OCI-LY7 (cell line): ENCODE measurements around the gene BOLA3. TPM values are rescaled to one million over a fixed set of nuclear protein-coding genes. Genes with fewer than 3 reads are reported as not detected.

Experiments
- BruUV-seq: library from RNA; stranded (reverse); fragments of 400-500 nt; replicated peaks from 2 replicates; lab custom pipeline; 2021; lab: Mats Ljungman, UMichigan
- CTCF ChIA-PET: fragments of 300-600 bp; sonication (Branson Sonifier 250); formaldehyde crosslinking; loops from one replicate; lab custom pipeline; 2022; ENCODE audit warnings: antibody characterized with exemption; ENCODE audit not compliant: unreplicated experiment; lab: Charles Lee
- POLR2A ChIA-PET: fragments of 300-600 bp; sonication (Branson Sonifier 250); formaldehyde crosslinking; loops from one replicate; lab custom pipeline; 2022; ENCODE audit warnings: antibody characterized with exemption; lab: Charles Lee
- DNase-seq: peaks from one replicate; pipeline ENCODE4 v3.0.0-alpha.2; 2015; ENCODE audit warnings: low spot score
- H2AFZ ChIP-seq: fragments of 200-600 bp; sonication (generic), shearing (Covaris generic); 2 replicates; pipeline ENCODE4 v1.6.1; 2014; ENCODE audit warnings: mild to moderate bottlenecking, antibody characterized with exemption, low read length, moderate library complexity
- H3K27ac ChIP-seq: fragments of 200-600 bp; sonication (generic); 2 replicates; pipeline ENCODE4 v1.5.1; 2014; ENCODE audit warnings: mixed run types, low read depth, mild to moderate bottlenecking, moderate library complexity, low read length, inconsistent platforms; ENCODE audit not compliant: poor library complexity, severe bottlenecking
- H3K36me3 ChIP-seq: fragments of 200-600 bp; sonication (generic); 2 replicates; pipeline ENCODE4 v1.6.1; 2014; ENCODE audit warnings: mild to moderate bottlenecking, antibody characterized with exemption, low read length, moderate library complexity, mixed read lengths; ENCODE audit not compliant: insufficient read depth
- H3K4me1 ChIP-seq: fragments of 200-600 bp; sonication (generic); 2 replicates; pipeline ENCODE4 v1.5.1; 2014; ENCODE audit warnings: mild to moderate bottlenecking, low read length; ENCODE audit not compliant: insufficient read depth, poor library complexity, severe bottlenecking
- H3K4me2 ChIP-seq: fragments of 200-600 bp; sonication (generic); 2 replicates; pipeline ENCODE4 v1.6.1; 2014; ENCODE audit warnings: mild to moderate bottlenecking, low read length
- H3K4me3 ChIP-seq: fragments of 200-600 bp; sonication (generic); 2 replicates; pipeline ENCODE4 v1.5.1; 2014; ENCODE audit warnings: mild to moderate bottlenecking, low read depth, low read length; ENCODE audit not compliant: poor library complexity, severe bottlenecking
- H3K79me2 ChIP-seq: fragments of 200-600 bp; sonication (generic); 2 replicates; pipeline ENCODE4 v1.6.1; 2016; ENCODE audit warnings: low read depth, mild to moderate bottlenecking, low read length, moderate library complexity, mixed read lengths; ENCODE audit not compliant: insufficient read depth
- H3K9me2 ChIP-seq: fragments of 200-600 bp; sonication (generic); 2 replicates; pipeline ENCODE4 v1.6.1; 2016; ENCODE audit warnings: mild to moderate bottlenecking, low read length, mixed read lengths; ENCODE audit not compliant: insufficient read depth
- H3K9me3 ChIP-seq: fragments of 200-600 bp; sonication (generic); 2 replicates; pipeline ENCODE4 v1.6.1; 2014; ENCODE audit warnings: mild to moderate bottlenecking, mixed run types, low read length, mixed read lengths
- H4K20me1 ChIP-seq: fragments of 200-600 bp; sonication (generic); 2 replicates; pipeline ENCODE4 v1.6.1; 2014; ENCODE audit warnings: mild to moderate bottlenecking, antibody characterized with exemption, low read length, moderate library complexity, mixed read lengths; ENCODE audit not compliant: insufficient read depth
- CTCF ChIP-seq: fragments of 200-600 bp; sonication (generic); conservative IDR thresholded peaks from 2 replicates; pipeline ENCODE4 v1.5.1; 2014; ENCODE audit warnings: mild to moderate bottlenecking, antibody characterized with exemption, low read length, moderate library complexity, mixed read lengths
- EZH2phosphoT487 ChIP-seq: fragments of 200-600 bp; sonication (generic); IDR thresholded peaks from 2 replicates; pipeline ENCODE4 v1.6.1; 2018; ENCODE audit warnings: low read depth, borderline replicate concordance, mild to moderate bottlenecking, mixed run types, antibody characterized with exemption, low read length, moderate library complexity, mixed read lengths
- intact Hi-C: fragments of 100-400 bp; cut with micrococcal nuclease; formaldehyde crosslinking; loops from one replicate; pipeline ENCODE4 v1.10.0; 2022; ENCODE audit not compliant: unreplicated experiment
- total RNA-seq, 2 experiments: library from RNA; depleted of rRNA in 1 of 2; stranded (reverse); fragments of >200 nt in 1 of 2; shearing (Covaris generic) in 1 of 2; gene quantifications; 2 replicates each; pipeline ENCODE4 v1.2.3, GENCODE V29; 2014 to 2022

BOLA3 gene
- total RNA-seq, 2 experiments from 2014 or later, result 33.6 to 53.3 TPM

DNA sequence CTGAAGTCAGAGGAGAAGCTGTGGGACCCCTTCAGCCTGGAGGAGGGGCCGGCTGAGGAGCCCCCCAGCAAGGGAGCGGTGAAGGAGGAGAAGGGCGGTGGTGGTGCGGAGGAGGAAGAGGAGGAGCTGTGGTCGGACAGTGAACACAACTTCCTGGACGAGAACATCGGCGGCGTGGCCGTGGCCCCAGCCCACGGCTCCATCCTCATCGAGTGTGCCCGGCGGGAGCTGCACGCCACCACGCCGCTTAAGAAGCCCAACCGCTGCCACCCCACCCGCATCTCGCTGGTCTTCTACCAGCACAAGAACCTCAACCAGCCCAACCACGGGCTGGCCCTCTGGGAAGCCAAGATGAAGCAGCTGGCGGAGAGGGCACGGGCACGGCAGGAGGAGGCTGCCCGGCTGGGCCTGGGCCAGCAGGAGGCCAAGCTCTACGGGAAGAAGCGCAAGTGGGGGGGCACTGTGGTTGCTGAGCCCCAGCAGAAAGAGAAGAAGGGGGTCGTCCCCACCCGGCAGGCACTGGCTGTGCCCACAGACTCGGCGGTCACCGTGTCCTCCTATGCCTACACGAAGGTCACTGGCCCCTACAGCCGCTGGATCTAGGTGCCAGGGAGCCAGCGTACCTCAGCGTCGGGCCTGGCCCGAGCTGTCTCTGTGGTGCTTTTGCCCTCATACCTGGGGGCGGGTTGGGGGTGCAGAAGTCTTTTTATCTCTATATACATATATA, 46.0 kb downstream of the BOLA3 start:
- Histone ChIP-seq H3K4me3 (no peak overlapping the region), H2AFZ (no peak overlapping the region), H3K9me2 (no peaks in the 10 kb centered on the region), H3K79me2 (no peaks in the 10 kb centered on the region), H3K9me3 (no peaks in the 10 kb centered on the region), H3K4me1 (no peaks in the 10 kb centered on the region), H3K27ac (no peak overlapping the region), H4K20me1 (no peaks in the 10 kb centered on the region), H3K36me3 (peaks cover 45% of the 10 kb centered on the region), H3K4me2 (no peak overlapping the region)
- TF ChIP-seq CTCF (no peak), EZH2phosphoT487 (no peak)
- ChIA-PET CTCF (no interaction called here), POLR2A (no interaction called here)
- no TSS peak for BruUV-seq
- DNase-seq, result no peak
- intact Hi-C loops, result no loop called here

DNA sequence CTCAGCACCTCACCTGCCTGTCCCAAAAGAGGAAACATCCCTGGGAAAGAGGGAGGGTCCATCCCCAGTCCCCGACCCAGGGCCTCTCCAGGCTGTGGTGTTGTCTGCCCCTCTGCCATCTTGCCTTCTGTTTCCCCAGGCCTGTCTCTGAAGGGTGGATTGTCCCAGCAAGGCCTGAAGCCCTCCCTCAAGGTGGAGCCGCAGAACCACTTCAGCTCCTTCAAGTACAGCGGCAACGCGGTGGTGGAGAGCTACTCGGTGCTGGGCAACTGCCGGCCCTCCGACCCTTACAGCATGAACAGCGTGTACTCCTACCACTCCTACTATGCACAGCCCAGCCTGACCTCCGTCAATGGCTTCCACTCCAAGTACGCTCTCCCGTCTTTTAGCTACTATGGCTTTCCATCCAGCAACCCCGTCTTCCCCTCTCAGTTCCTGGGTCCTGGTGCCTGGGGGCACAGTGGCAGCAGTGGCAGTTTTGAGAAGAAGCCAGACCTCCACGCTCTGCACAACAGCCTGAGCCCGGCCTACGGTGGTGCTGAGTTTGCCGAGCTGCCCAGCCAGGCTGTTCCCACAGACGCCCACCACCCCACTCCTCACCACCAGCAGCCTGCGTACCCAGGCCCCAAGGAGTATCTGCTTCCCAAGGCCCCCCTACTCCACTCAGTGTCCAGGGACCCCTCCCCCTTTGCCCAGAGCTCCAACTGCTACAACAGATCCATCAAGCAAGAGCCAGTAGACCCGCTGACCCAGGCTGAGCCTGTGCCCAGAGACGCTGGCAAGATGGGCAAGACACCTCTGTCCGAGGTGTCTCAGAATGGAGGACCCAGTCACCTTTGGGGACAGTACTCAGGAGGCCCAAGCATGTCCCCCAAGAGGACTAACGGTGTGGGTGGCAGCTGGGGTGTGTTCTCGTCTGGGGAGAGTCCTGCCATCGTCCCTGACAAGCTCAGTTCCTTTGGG, 47.2 kb downstream of the BOLA3 start:
- BruUV-seq, result no TSS peak
- POLR2A ChIA-PET, result interaction anchor here (0.6 kb wide), 1 partner anchor 198 kb away, joined by 3 read pairs; no protein-coding TSS in a partner anchor
- intact Hi-C loops, result no loop called here

More for the DNA sequence above, 47.2 kb downstream of the BOLA3 start:
- Histone ChIP-seq H4K20me1 (no peaks in the 10 kb centered on the region), H2AFZ (no peak overlapping the region), H3K4me1 (no peaks in the 10 kb centered on the region), H3K9me3 (no peaks in the 10 kb centered on the region), H3K27ac (no peak overlapping the region), H3K9me2 (no peaks in the 10 kb centered on the region), H3K4me3 (no peak overlapping the region), H3K79me2 (no peaks in the 10 kb centered on the region), H3K4me2 (no peak overlapping the region), H3K36me3 (peaks cover 53% of the 10 kb centered on the region)
- TF ChIP-seq CTCF, result no peak
- no peak for TF ChIP-seq EZH2phosphoT487
- DNase-seq, result no peak
- CTCF ChIA-PET, result interaction anchor here (0.6 kb wide), 1 partner anchor 31 kb away, joined by 3 read pairs; no protein-coding TSS in a partner anchor
